DND-41 (cell line): ENCODE data around the gene PRR14.

ENCODE experiments used
- CTCF ChIP-seq: IDR thresholded peaks from 2 replicates; pipeline ENCODE4 v1.5.1; 2012; ENCODE audit warnings: borderline replicate concordance, low read length, moderate library complexity, mild to moderate bottlenecking; ENCODE audit not compliant: poor library complexity, severe bottlenecking; ENCODE audit errors: extremely low read depth
- EZH2 ChIP-seq: IDR thresholded peaks from 3 replicates; pipeline ENCODE4 v1.6.1; 2012; ENCODE audit warnings: borderline replicate concordance, low read depth, mild to moderate bottlenecking, moderate library complexity, low read length, inconsistent platforms; ENCODE audit not compliant: severe bottlenecking

- TF ChIP-seq CTCF (no peak), EZH2 (no peak)
Observed at GRCh38 chr16:30636599-30636998, 14.2 kb upstream of the PRR14 start.
